Effector memory CD4-positive, alpha-beta T cell (primary cell): ENCODE results near the gene MTMR11.
"Not testable (repeated sequence)": the region's sequence is repeated elsewhere in the genome, so short reads cannot be mapped to it uniquely, and the experiment has no call there.

Experiments used
- DNase-seq, 3 donors: peaks; one replicate each; pipeline ENCODE4 v3.0.0-alpha.2; 2020
- H3K27ac ChIP-seq: 2 replicates; pipeline ENCODE4 v1.7.0; 2013; ENCODE audit warnings: mild to moderate bottlenecking, low read length, moderate library complexity; ENCODE audit not compliant: insufficient read depth, poor library complexity, severe bottlenecking
- H3K27me3 ChIP-seq: replicated peaks from 2 replicates; pipeline ENCODE4 v1.7.0; 2013; ENCODE audit warnings: mild to moderate bottlenecking, low read length; ENCODE audit not compliant: insufficient read depth, control insufficient read depth, poor library complexity, severe bottlenecking
- H3K36me3 ChIP-seq: 2 replicates; pipeline ENCODE4 v1.7.0; 2013; ENCODE audit warnings: mild to moderate bottlenecking, low read length, moderate library complexity; ENCODE audit not compliant: control insufficient read depth, insufficient read depth
- H3K4me1 ChIP-seq: 2 replicates; pipeline ENCODE4 v1.7.0; 2013; ENCODE audit warnings: low read length, mild to moderate bottlenecking; ENCODE audit not compliant: control insufficient read depth, insufficient read depth, poor library complexity, severe bottlenecking
- H3K4me3 ChIP-seq: 2 replicates; pipeline ENCODE4 v1.7.0; 2013; ENCODE audit warnings: low read length, low read depth, mild to moderate bottlenecking; ENCODE audit not compliant: insufficient read depth, poor library complexity, severe bottlenecking
- H3K9me3 ChIP-seq: 2 replicates; pipeline ENCODE4 v1.7.0; 2013; ENCODE audit warnings: mild to moderate bottlenecking, low read length, moderate library complexity; ENCODE audit not compliant: control insufficient read depth

The MTMR11 gene

GRCh38 chr1:149938668-149939003, 2.0 kb upstream of the MTMR11 start:
- not testable (repeated sequence) for H3K27ac ChIP-seq, H3K4me1 ChIP-seq, H3K9me3 ChIP-seq, H3K4me3 ChIP-seq, DNase-seq, H3K27me3 ChIP-seq, H3K36me3 ChIP-seq

GRCh38 chr1:149937759-149938158, 1.1 kb upstream of the MTMR11 start:
- Histone ChIP-seq H3K4me1 (peaks cover 5% of the 10 kb centered on the region), H3K36me3 (no peaks in the 10 kb centered on the region), H3K27me3 (no peaks in the 10 kb centered on the region), H3K4me3 (no peak overlapping the region), H3K27ac (no peak overlapping the region), H3K9me3 (no peaks in the 10 kb centered on the region)
- DNase-seq, result no peak

DNA sequence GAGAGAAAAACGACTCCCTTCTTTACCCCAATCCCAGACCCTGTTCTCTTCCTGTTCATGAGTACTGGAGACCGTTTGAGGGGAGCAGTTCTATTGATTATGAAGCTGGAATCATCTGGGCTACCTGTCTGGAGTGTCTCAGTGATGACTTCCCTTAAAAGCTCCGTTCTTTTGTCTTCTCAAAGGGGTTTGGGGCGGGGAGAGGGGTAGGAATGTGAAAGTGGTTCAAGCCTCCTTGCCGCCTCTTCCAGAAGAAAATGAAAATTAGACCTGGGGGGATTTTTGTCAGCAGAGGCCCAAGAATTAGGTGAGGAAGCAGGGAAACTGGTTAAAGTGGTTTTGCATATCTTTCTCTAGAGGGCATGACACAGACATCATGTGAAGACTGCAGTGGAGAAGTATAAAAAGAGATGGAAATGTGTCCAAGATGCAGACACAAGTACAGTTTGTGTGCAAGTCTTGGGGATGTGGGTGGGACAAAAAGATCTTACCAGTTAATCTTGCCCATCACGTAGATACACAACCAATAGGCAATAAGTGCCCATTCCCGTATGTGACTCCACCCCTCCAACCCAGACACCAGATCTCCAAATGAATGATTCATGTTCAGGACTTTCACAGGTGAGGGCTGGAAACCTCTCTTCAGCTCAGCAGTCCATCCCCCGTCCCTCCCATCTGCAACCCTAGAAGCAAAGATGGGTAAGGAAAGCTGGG, 470 bp upstream of the MTMR11 start:
- Histone ChIP-seq H3K4me1 (peaks cover 5% of the 10 kb centered on the region), H3K9me3 (no peaks in the 10 kb centered on the region), H3K4me3 (no peak overlapping the region), H3K27me3 (no peaks in the 10 kb centered on the region), H3K27ac (no peak overlapping the region), H3K36me3 (no peaks in the 10 kb centered on the region)
- DNase-seq, result no peak

GRCh38 chr1:149934356-149934755, 2.3 kb downstream of the MTMR11 start:
- Histone ChIP-seq H3K4me1 (peaks cover 5% of the 10 kb centered on the region), H3K36me3 (no peaks in the 10 kb centered on the region), H3K27ac (no peak overlapping the region), H3K27me3 (no peaks in the 10 kb centered on the region), H3K4me3 (no peak overlapping the region), H3K9me3 (no peaks in the 10 kb centered on the region)
- DNase-seq, result no peak

DNA sequence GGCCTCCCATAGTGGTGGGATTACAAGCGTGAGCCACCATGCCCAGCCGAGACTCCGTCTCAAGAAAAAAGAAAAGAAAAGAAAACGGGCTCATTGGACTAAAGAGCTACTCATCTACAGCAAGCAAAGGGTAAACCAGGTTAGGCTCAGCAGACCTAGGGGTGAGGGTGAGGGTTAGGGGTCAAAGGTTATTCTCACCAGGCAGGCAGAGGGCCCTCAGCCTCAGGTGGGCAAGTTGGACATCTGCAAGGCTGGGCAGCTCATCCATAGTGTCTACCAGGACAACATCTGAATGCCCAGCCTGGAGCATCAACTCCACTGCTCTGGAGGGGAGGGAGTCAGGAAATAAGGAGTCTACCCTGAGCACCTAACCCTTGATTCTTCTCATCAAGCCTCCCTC, 3.5 kb downstream of the MTMR11 start:
- no peaks in the 10 kb centered on the region for H3K36me3 ChIP-seq
- DNase-seq, result no peak
- H3K4me3 ChIP-seq, result no peak overlapping the region
- peaks cover 7% of the 10 kb centered on the region for H3K4me1 ChIP-seq
- no peak overlapping the region for H3K27ac ChIP-seq
- H3K9me3 ChIP-seq, result no peaks in the 10 kb centered on the region
- H3K27me3 ChIP-seq, result no peaks in the 10 kb centered on the region

- H3K4me1 ChIP-seq, result peaks cover 8% of the 10 kb centered on the region
- no peaks in the 10 kb centered on the region for H3K36me3 ChIP-seq
- H3K4me3 ChIP-seq, result no peak overlapping the region
- no peaks in the 10 kb centered on the region for H3K9me3 ChIP-seq
- DNase-seq, result no peak
- no peaks in the 10 kb centered on the region for H3K27me3 ChIP-seq
- H3K27ac ChIP-seq, result no peak overlapping the region
Measured at GRCh38 chr1:149932474-149932873, 4.2 kb downstream of the MTMR11 start.

DNA sequence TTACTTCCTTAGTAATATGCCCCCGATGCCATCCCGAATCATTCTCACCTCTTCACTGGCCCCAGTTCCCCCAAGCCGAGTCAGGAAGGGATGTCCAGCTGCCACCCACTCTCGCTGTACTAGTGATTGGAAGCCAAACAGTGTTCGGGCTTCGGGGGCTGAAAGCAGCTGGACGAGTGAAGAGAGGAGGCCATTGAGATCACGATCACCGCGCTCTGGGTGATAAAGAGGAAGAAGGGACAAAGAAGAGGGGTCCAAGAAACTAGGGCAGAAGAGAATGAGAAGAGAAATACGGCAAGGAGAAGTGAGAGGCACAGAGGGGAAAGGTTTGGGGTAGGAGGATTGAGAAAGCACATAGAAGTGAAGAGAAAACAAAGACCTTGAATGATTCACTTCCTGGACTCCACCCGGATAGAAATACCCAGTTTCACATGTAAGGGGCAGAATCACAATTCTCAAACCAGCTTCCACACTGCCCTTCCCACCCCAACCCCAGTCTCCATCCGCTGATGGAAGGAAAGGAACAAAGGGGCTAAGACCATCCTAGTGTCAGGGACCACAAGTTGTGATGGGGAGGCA, 5.4 kb downstream of the MTMR11 start:
- H3K9me3 ChIP-seq, result no peaks in the 10 kb centered on the region
- H3K36me3 ChIP-seq, result peaks cover under 1% of the 10 kb centered on the region
- no peak overlapping the region for H3K4me3 ChIP-seq
- no peaks in the 10 kb centered on the region for H3K27me3 ChIP-seq
- DNase-seq, result no peak
- peaks cover 15% of the 10 kb centered on the region for H3K4me1 ChIP-seq
- no peak overlapping the region for H3K27ac ChIP-seq

- H3K27ac ChIP-seq, result no peak overlapping the region
- no peak for DNase-seq
- peaks cover 15% of the 10 kb centered on the region for H3K36me3 ChIP-seq
- no peaks in the 10 kb centered on the region for H3K9me3 ChIP-seq
- no peaks in the 10 kb centered on the region for H3K27me3 ChIP-seq
- H3K4me3 ChIP-seq, result no peak overlapping the region
- H3K4me1 ChIP-seq, result peaks cover 15% of the 10 kb centered on the region
Measured at GRCh38 chr1:149929856-149930255, 6.8 kb downstream of the MTMR11 start.

DNA sequence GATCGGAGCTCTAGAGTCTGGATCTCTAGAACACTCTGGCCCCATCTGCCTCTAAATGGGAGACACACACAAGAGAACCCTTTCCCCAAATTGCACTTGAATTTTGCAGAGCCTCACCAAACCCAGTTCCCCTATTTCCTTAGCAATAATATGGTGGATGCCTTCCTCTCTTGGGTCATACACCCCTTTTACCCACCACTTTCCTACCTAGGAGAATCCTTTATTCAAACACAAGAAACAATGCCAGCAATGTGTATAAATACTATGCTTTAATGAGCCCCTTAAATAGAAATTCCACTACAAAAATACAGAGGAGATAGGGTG, 8.3 kb downstream of the MTMR11 start:
- H3K27ac ChIP-seq, result peak overlapping the region; percentile 93
- H3K4me1 ChIP-seq, result peaks cover 15% of the 10 kb centered on the region
- peaks cover 30% of the 10 kb centered on the region for H3K36me3 ChIP-seq
- peak overlapping the region; percentile 85 for H3K4me3 ChIP-seq
- no peak for DNase-seq
- H3K27me3 ChIP-seq, result no peaks in the 10 kb centered on the region
- H3K9me3 ChIP-seq, result no peaks in the 10 kb centered on the region

DNA sequence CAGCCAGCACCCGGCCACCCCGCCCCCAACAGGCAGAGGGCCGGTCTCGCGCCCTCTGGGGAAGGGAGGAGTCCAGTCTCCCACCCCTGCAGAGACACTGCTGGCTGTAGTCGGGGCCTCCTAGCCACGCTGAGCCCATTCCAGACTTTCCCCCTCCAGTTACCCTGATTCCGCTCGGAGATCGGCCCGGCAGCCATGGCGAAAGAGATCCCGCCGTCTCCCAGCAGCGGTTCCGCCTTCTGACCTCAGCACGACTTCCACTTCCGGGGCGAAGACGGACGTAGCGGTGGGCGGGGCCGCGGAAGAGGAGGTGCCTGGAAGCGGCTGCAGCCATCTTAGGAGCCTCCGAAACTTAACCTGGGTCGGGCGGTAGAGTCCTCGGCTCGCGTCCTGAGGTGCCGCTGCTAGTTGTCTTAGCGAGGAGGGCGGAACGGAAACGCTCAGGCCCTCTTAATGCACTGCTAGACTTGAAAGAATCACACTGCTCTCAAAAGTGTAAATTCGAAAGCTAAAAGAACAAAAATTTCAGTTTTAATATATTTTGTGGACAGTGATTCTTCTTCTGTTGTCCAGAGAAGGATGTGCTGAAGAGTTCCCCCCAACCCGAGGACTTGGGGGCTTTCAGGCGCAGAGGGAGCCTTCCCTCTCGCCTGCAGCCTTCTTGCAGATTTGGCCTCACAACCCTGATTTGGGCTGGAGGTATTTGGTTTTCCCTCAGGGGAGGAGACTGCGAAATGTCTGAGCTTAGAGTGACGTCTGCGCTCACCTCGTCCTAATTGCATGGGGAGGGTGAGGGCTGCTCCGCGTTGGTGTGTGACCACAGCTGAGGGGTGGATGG, 8.9 kb downstream of the MTMR11 start, which contains the start of gene SF3B4:
Gene SF3B4 (minus strand): TSS at position 241 of the 838 bp plus-strand sequence. CDS start 44 bp downstream, at position 197.
- peaks cover 36% of the 10 kb centered on the region for H3K36me3 ChIP-seq
- H3K9me3 ChIP-seq, result no peaks in the 10 kb centered on the region
- peaks cover 15% of the 10 kb centered on the region for H3K4me1 ChIP-seq
- H3K27ac ChIP-seq, result peak within 1 kb of the TSS; percentile 93
- DNase-seq, result peak; percentile 90 to 91 (median 91)
- H3K27me3 ChIP-seq, result no peaks in the 10 kb centered on the region
- H3K4me3 ChIP-seq, result peak within 1 kb of the TSS; percentile 85
